NCI-H446 (cell line): ENCODE measurements around the gene WDR82.
A peak's percentile ranks its signal among the peaks of the same experiment; 100 is the strongest.

ENCODE experiments used
- DNase-seq, 2 experiments: peaks; one replicate each; lab custom pipeline; 2025; lab: John Stamatoyannopoulos, UW

Gene WDR82

DNA sequence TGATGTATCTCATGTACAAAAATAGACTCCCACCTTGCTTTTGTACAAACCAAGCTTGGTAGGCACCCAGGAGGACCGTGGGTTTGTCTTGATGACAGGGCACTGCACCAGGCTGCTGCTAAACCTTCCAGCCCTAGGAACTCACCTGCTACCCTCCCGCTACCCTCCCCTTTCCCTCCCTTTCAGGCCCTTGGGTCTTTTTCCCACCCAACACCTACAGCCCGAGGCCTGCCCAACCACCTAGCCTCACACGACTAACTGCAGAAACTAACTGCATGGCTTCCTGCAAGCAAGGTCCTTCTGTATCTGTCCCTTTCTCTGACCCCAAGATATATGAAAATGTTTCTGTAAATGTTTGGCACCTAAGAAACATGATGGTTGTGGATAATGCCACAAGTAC, 21.8 kb downstream of the WDR82 start:
- no peak for DNase-seq

DNA sequence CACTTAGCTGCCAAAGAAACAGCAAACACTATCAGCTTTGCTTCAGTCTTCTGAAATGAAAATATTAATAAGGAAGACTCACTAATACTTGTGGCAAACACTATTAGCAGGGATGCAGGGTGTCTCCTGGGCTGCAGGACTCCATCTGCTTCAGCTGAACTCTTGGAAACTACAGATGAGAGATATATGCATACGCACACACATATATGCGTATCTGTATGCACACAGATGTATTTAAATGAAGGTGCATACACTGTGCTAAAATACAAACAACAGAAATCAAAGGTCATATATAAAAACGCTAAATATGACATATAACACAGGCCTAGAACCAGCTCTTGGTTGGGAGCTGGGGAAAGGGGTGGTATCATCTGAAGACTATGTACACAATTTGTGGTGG, 22.3 kb downstream of the WDR82 start:
- no peak for DNase-seq

DNA sequence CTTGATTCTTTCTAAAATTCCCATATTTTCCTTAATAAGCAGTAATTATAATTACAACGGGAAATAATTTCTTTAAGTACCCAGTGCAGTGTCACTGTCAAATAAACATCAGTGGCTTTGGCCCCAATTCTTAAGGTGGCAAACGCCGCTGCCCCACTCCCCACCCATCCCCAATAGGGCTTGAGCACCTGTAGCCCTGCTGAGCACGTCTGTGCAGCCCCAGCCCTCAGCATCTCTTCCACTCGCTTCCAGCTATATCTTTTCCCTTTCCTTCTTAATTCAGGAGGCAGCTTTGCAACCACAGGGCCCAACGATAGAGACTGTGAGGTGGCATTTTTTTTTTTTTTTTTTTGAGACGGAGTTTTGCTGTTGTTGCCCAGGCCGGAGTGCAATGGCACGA, 23.8 kb downstream of the WDR82 start:
- no peak for DNase-seq

DNA sequence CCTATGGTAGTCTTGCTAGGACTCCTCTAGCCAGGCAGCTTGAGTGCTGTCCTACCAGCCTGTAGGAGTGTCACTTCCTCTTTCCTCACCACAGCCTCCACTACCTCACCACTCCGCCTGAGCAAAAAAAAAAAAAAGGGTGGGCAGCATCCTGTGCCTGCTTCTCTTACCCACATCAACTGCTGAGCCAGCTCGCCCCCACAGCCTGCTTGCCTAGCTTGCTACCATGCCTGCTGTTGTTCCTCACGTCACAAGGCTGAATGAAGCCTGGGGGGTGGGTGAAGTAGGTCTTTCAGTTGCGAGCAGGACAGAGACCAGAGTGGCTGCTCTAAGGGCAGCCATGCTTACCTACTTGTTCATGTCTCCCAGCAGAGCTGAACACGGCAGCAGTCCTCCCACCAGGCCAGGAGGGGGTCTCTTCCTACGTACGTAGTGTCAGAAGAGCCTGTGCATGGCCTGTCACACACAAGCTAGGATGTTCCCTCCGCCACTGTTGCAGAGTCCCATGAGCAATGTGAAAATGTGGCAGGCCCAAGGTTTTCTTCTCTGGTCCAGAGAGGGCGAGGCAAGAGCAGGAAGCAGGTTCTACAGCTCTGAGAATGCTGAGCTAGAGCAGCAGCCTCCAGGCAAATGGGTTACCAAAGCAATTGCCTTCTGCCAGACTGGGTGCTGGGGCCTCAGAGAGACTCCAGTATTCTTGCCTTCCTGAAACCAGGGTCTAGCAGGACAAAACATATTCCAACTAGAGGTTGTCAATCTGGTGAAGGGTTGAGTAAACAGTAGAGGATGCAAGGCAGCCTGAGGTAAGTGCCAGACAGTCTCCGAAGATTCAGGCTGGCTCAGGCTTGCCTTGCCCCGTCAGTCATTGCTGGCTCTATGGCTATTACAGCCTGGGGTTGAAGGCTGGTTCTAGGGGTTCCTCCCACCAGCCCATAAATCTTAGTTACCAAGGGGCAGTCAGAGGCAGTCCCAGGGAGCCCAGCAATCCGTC, 24.8 kb downstream of the WDR82 start:
- DNase-seq = no peak

DNA sequence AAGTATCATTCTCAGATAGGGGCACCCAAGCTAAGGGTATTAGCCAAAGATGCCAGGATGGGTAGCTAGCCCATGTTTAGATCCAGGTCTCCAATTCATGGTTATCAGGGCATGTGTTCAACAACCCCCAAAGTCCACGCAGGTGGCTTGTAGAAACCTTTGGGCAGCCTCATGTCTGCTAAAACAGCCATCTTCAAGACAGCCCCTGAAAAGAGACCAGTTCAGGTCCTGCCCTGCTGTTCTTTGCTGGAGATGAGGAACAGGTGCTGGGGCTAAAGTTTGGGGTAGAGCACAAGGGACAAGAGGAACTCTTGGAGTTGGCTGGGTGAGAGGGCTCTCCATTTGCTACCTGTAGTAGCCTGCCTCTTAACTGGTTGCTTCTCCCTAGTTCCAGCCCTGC, 28.3 kb downstream of the WDR82 start:
- no peak for DNase-seq

GRCh38 chr3:52249683-52250082, 28.8 kb downstream of the WDR82 start:
- no peak for DNase-seq

- DNase-seq = peak in 1 of 2 experiments; percentile 16
Measured at GRCh38 chr3:52248816-52249547, 29.5 kb downstream of the WDR82 start.

DNA sequence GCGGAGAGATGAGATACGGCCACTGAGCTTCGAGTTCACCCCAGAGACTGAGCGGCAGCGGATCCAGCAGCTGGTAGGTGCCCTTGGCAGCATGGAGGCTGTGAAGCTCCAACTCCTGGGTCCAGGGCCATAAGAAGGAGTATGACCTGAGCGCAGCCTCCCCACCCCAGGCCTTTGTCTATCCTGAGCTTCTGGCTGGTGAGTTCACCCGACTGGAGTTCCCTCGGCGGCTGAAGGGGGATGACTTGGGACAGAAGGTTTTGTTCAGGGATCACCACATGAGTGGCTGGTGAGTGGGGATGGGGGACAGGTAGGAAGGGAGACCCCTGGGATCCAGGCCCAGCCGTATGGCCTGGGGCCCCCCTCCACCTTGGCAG, 30.3 kb downstream of the WDR82 start:
- DNase-seq = no peak

DNA sequence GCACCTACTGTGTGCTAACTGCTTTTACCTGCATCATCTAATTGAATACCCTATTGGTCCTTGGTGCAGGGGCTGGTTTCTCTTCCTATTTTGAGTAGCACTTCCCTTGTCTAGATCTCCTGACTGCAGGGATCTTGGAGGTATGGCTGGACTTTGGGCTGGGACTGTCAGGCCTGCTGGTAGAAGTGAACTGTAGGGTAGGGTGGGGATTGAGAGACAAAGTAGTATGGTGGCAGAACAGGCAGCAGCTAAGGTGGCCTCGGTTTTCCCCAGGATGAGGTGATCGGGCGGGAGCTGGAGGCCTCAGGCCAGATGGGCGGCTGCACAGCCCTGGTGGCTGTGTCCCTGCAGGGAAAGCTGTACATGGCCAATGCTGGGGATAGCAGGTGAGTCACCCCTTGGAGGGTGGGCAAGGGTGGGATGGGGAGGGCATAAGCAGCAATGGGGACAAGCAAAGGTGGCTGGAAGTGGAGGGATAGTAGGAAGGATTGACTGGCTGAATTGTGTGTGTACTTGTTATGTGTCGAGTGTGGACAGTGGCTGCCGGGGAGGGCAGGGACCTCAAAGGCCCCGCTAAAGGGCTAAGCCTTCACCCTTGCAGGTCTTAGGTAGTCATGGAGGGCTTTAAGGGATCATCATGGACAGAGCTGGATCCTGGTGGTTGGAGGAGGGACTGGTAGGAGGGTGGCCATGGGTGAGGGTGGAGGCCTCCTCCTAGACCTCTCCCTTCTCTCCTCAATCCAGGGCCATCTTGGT, 30.9 kb downstream of the WDR82 start:
- no peak for DNase-seq

- no peak for DNase-seq
Measured at GRCh38 chr3:52246728-52247408, 31.6 kb downstream of the WDR82 start.

- DNase-seq = no peak
Measured at GRCh38 chr3:52246264-52246620, 32.2 kb downstream of the WDR82 start.

GRCh38 chr3:52245322-52246263, 32.9 kb downstream of the WDR82 start, which contains the start of gene PPM1M:
TSS of gene PPM1M (plus strand) at chr3:52245759. CDS start at chr3:52245825, 66 bp downstream.
- DNase-seq = no peak

GRCh38 chr3:52243791-52244628, 34.4 kb downstream of the WDR82 start:
- DNase-seq = no peak

DNA sequence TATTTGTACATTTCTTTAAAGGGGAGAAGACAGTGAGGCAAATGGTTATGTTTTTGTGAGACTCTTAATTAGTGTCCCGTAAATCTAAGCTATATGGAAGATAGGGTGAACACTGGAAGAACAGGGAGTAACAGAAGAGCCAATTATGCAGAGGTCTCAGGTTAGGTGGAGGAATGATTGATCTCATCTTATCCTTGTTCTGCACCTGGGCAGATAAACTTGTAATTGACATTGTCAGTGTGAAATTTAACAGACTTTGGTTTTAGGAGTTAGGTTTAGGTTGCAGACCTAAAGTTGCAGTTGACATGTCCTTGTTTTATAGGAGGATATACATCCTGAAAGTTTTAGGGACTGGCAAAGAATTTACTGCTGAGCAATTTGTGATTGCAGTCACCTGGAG, 36.4 kb downstream of the WDR82 start:
- no peak for DNase-seq

DNA sequence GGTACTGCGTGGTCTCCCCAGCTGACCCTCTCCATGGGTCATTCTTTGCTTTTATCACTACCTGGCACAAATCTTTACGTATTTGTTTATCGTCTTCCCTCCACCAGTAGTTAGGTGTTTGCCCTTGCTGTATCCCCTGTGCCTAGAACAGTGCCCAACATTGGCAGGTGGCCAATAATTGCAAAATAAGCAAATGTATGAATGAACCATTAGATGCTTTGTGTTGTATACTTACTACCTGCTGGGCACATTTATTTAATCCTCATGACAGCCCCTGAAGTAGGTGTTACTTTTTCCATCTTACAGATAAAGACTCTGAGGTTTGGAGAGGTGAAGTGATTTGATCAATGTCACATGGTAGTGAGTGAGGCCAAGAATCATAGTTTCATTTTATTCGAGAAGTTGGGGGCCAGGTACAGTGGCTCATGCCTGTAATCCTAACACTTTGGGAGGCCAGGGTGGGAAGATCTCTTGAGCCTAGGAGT, 37.5 kb downstream of the WDR82 start:
- DNase-seq = peak in 1 of 2 experiments; percentile 35

DNA sequence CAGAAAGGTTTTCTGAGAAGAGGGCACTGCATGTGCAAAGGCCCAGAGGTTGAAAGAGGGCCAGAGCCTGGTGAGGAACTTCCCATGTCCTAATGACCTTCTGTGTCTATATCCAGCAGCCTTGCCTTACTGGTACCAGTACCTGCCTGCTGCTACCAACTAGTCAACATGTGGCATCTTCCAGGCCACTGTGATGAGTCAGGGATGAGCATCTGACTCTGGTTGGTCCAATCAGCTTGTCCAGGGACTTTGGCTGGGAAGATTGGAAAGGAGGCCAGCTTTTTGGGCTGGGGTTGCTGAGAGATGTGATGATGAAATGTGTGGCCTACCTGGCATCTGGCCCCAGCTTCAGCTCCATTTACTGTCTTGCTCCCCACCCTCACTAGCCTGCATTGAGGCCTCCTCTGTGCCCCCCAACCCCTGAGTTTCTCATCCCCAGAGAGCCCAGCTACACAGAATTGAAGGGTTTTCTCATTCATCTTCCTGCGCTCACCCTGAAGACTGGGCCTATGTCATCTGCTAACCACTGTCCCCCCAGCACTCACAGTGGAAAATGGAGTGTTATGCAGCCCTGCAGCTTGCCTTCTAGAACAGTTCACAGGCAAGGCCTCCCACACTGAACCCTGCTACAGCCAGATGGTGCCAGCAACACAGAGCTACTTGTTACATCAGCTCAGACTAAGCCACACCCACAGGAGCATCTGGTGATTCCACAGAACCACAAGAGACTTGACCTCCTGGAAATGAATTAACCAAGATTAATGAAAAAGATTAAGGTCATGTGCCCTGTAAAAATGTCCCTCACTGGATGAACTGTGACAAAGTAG, 38.2 kb downstream of the WDR82 start:
- peak; percentile 44 to 76 for DNase-seq

- DNase-seq = peak; percentile 54 to 82
Measured at GRCh38 chr3:52238761-52239701, 39.4 kb downstream of the WDR82 start, which contains the start of gene TWF2. TSS of gene TWF2 (minus strand) at chr3:52239158. CDS start at chr3:52239016, 142 bp downstream.
